ENCODE data around the gene PUS1.

- no peak for TF ChIP-seq TAF1 (IDR thresholded peaks at IDR 0.05; ENCODE audit: low read depth)
- no peak for TF ChIP-seq EGR1 (IDR thresholded peaks at IDR 0.05)
Observed at GRCh38 chr12:131990066-131990979, 61.2 kb downstream of the PUS1 start.
